Esophagus squamous epithelium (tissue), 4 donors: ENCODE data around the gene CIRBP.
A peak's percentile ranks its signal among the peaks of the same experiment; 100 is the strongest.

Experiments used
- POLR2A ChIP-seq, 4 donors: fragments of 450-650 bp; IDR thresholded peaks; one replicate each; pipeline ENCODE4 v1.6.1; 2017; ENCODE audit warnings: antibody characterized with exemption in 4 of 4, mild to moderate bottlenecking in 4 of 4, moderate library complexity in 3 of 4
- TF ChIP-seq, protein P1 (sequence below), 6 experiments: fragments of 450-650 bp in 4 of 6; fragments of 200-600 bp in 2 of 6; sonication (generic) in 2 of 6; IDR thresholded peaks; one replicate each; pipeline ENCODE4 v1.5.1; 2016 to 2019; ENCODE audit warnings: antibody characterized with exemption in 6 of 6, mild to moderate bottlenecking in 4 of 6, moderate library complexity in 4 of 6

GRCh38 chr19:1243768-1244692, 25.1 kb upstream of the CIRBP start:
- TF ChIP-seq, protein P1, sequence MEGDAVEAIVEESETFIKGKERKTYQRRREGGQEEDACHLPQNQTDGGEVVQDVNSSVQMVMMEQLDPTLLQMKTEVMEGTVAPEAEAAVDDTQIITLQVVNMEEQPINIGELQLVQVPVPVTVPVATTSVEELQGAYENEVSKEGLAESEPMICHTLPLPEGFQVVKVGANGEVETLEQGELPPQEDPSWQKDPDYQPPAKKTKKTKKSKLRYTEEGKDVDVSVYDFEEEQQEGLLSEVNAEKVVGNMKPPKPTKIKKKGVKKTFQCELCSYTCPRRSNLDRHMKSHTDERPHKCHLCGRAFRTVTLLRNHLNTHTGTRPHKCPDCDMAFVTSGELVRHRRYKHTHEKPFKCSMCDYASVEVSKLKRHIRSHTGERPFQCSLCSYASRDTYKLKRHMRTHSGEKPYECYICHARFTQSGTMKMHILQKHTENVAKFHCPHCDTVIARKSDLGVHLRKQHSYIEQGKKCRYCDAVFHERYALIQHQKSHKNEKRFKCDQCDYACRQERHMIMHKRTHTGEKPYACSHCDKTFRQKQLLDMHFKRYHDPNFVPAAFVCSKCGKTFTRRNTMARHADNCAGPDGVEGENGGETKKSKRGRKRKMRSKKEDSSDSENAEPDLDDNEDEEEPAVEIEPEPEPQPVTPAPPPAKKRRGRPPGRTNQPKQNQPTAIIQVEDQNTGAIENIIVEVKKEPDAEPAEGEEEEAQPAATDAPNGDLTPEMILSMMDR (IDR thresholded peaks at IDR 0.05): peak; percentile 92 to 98 (median 98)
- peak in 1 of 4 donors; percentile 21 for TF ChIP-seq POLR2A (IDR thresholded peaks at IDR 0.05)
